HG03066 (cell line): Measurements from ENCODE around the gene PHKB.
"Not testable (repeated sequence)": the region's sequence is repeated elsewhere in the genome, so short reads cannot be mapped to it uniquely, and the experiment has no call there.

Source experiments
- ATAC-seq: cut with Tn5 transposase; IDR thresholded peaks from one replicate; pipeline ENCODE4 v1.9.1; 2021; ENCODE audit warnings: low read depth; ENCODE audit not compliant: unreplicated experiment

PHKB gene

DNA sequence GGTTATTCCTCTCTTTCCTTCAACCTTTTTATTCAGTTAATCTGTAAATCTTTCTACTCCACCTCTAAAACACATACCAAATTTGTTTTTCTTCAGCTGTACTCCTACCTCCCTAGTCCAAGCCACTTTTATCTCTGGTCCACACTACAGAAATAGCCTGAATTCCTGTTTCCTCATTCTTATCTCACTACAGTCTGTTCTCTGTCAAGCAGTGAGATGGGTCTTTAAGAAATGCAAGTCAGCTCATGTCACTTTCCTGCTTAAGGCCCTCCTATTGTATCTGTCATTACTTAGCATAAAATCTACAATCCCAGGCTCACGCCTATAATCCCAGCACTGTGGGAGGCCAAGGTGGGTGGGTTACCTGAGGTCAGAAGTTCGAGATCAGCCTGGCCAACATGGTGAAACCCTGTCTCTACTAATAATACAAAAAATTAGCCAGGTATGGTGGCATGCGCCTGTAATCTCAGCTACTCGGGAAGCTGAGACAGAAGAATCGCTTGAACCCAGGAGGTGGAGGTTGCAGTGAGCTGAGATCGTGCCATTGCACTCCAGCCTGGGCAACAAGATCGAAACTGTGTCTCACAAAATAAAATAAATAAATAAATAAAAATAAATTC lies 7.0 kb downstream of the PHKB start:
- ATAC-seq = not testable (repeated sequence)

DNA sequence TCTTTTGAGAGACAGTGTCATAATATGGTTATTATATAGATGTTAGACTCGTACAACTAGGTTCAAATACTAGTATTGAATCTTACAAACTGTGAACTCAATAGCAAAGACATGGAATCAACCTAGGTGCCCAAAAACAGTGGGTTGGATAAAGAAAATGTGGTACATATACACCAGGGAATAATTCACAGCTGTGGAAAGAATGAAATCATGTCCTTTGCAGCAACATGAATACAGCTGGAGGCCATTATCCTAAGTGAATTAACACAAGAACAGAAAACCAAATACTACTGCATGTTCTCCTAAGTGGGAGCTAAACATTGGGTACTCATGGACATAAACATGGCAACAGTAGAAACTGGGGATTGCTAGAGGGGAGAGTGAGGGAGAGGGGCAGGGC lies 8.1 kb downstream of the PHKB start:
- ATAC-seq = no peak

DNA sequence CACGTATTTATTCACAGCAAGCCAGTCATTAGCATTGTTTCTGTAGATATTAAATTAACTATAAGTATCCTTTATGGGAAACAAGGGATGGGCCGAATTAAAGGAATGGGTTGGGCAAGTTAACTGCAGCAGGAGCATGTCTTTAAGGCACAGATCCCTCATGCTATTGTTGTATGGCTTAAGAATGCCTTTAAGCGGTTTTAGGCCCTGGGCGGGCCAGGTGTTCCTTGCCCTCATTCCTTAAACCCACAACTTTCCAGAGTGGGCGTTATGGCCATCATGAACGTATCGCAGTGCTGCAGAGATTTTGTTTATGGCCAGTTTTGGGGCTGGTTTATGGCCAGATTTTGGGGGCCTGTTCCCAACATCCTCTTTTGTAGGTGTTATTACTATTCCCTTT lies 9.1 kb downstream of the PHKB start:
- no peak for ATAC-seq

DNA sequence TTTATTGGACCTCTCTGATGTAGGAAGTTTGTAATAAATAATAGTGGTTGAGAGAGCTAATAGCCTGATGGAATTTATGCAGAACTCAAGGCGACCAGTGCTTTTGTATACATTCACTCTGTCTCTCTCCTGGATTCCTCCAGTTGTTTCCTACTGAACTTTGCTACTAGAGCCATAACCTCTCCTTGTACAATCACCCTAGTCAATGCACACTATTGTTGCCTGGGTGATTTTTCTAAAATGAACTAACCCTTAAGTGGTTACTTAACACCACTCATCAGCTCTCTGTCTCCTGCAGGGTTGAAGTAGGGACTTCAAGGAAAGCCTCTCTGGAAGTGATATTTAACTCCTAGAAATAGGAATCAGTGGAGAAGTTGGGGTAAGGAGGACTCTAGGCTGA lies 9.7 kb downstream of the PHKB start:
- no peak for ATAC-seq

DNA sequence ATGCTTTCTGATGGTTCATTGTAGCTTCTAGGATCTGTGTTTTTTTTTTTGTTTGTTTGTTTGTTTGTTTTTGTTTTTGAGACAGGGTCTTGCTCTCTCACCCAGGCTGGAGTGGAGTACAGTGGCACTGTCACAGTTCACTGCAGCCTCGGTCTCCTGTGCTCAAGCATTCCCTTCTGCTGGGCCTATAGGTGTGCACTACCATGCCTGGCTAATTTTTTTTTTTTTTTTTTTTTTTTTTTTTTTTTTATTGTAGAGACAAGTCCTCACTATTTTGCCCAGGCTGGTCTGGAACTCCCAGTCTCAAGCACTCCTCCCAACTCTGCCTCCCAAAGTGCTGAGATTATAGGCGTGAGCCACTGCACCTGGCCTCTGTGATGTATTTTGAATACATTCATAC lies 11.9 kb downstream of the PHKB start:
- not testable (repeated sequence) for ATAC-seq

DNA sequence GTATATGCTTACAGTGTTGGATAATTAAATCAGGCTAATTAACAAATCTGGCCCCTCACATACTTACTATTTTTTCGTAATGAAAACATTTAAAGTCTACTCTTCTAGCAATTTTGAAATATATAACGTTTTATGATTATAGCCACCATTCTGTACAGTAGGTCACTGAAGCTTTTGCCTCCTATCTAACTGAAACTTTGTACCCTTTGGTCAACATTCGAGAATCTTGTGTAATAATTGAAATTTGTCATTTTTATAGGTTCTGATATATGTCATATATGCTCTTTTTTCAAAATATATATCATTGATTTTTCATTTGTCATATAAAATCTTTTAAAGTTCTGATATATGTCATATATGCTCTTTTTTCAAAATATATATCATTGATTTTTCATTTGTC lies 12.7 kb downstream of the PHKB start:
- no peak for ATAC-seq

DNA sequence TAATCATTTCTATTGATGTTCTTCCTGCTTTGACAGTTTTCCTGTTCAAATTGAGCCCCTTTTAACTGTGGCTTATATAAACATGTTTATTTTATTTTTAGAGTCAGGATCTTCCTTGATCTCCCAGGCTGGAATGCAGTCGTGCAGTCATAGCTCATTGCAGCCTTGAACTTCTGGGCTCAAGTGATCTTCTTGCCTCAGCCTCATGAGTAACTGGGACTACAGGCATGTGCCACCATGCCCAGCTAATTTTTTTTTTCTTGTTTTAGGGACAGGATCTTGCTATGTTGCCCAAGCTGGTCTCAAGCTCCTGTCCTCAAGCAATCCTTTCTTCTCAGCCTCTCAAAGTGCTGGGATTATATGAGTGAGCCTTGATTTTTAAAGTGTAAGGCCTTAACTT lies 14.7 kb downstream of the PHKB start:
- ATAC-seq = no peak

DNA sequence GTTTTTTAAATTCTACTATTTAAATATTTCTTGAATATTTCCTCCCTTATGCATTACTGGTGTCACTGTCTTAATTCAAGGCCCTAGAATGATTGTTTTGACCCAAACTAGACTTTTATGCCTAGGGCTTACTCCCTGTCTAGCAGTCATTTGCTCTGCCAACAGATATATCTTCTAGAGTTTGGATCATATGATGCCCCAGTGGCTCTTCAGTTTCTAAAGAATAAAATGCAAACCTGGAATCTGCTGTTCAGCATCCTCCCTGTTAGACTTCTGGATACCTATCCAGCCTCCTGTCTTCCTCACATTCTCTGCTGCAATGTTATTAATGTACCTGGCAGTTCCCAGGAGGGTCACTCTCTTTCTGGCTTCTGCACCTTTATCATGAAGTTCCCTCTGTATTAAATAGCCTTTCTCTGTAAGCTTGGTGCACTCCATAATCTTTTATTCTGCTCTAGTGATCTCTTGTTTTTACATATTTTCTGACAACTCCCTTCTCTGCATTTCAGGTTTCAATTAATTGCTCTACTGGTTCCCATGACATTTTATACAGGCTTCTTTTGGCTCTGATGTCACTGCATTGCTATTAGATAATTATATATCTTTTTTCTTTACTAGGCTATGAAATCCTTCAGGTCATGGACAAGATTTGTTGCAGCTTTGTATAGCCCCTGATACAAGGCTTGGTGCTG lies 15.7 kb downstream of the PHKB start:
- no peak for ATAC-seq

DNA sequence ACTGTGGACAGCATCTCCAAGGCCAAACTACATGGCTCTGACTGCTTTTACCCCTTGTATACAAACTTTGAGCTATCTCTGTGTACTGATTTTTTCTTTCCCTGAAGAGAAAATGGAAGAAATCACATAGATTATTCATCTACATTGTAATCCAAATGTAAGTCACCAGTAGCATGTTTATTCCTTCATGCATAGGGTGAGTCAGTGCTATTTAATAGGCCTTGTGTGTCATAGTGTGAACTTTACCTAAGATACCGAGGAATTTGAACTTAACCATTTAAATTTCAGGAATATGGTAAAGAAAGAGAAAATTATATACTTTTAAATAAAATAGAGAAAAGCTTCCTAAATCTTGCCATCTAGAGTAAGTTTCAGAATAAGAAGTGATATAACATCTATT lies 16.5 kb downstream of the PHKB start:
- ATAC-seq = no peak

DNA sequence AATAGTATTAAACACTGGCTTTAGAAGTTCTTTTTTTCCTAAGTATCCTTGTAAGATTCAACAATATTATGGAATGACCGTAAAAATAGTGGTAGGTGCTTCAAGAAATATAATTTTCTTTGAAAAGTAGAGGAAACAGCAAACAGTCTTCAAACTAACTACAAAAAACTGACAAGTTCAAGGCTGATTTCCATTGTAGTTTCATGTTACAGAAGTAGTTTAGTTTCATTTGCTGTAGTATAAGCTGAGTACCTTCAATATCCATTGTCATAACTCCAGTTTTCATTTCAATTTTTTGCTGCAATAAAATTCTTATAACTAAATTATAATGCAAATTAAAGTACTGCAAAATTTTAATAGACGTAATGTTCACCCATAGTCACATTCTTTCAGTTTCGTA lies 19.3 kb downstream of the PHKB start:
- no peak for ATAC-seq

DNA sequence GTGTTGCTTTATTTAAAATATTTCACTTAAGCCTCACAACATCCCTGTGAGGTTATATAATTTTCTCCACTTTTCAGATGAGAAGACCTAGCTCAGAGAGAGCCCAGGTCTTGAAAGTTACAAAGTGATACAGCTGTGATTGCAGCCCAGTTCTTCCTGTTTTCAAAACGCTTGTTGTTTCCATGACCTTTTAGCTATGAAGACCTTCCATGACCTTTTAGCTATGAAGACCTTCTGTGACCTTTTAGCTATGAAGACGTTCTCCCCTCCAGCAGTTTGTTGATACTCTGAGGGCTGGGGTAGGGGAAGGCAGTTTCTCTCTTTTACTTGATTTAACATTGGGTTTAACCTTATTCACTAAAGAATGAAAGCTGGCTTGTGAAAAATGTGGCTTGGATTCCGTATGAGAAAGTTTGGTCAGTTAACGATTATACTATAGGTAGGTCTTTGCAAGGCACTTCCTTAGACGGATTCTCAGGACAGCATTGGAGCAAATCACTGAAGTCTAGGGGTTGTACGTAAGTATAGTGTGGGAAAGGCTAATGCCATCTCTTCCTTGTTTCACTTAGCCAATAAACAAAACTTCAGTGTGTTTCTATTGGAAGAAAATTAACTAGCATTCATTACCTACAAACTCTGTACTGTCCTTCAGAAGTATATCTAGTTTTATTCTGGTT lies 20.7 kb downstream of the PHKB start:
- no peak for ATAC-seq

DNA sequence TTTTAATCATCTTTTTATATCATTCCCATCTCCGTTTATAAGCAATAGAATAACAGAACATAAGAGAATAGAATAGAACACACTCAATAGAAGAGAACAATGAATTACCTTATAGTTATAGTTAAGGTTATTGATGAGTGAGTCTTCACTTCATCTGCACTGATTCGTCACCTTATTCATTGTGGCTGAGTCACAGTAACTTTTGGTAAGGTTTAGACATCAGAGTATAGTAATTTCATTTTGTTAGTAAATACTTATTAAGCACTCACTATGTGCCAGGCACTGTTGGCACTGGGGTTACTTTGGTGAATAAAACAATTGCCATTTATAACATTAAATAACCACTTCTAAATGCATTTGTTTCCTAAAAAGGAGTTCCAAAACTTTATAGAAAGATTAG lies 22.5 kb downstream of the PHKB start:
- no peak for ATAC-seq

DNA sequence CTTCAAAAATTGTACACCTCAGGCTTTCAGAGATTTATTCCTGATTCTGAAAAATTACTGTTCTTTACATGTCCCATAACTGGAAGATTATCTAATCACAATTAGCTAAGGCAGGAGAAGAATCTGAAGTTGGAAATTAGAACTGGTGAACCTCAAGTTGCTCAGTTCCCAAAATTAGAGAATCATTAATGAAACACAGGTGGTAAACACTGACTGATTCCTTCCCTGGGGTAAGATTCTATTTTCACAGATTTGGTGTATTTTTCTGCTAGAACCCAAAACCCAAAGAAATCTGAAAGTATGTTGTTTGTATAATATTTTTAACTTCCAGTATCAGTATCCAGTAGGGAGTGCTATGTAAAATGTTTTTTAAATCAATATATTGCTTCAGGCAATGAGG lies 25.7 kb downstream of the PHKB start:
- peak; percentile 58 for ATAC-seq

DNA sequence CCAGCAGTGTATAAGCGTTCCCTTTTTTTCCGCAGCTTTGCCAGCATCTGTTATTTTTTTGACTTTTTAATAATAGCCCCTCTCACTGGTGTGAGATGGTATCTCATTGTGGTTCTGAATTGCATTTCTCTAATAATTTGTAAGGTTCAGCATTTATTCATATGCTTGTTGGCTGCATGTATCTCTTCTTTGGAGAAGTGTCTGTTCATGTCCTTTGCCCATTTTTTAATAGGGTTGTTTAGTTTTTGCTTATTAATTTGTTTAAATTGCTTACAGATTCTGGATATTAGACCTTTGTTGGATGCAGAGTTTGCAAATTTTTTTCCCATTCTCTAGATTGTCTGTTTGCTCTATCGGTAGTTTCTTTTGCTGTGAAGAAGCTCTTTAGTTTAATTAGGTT lies 26.9 kb downstream of the PHKB start:
- no peak for ATAC-seq

DNA sequence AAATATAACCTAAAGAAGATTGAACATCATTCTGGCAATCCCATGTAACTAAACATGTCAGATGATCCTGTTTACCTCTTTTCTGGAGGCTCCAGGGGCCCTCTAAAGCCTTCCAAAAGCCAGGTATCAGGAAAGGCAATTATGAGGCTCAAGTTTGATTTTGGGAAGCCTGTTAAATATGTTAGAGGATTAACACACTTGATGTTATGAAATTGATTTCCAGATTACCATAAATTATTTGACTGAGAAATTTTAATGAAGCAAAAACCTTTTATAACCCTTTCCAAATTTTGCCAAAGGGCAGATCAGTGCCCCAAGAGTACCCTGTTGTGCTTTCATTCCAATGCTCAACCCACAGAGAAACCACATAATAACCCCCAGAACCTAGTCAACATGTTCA lies 29.3 kb downstream of the PHKB start:
- ATAC-seq = no peak

DNA sequence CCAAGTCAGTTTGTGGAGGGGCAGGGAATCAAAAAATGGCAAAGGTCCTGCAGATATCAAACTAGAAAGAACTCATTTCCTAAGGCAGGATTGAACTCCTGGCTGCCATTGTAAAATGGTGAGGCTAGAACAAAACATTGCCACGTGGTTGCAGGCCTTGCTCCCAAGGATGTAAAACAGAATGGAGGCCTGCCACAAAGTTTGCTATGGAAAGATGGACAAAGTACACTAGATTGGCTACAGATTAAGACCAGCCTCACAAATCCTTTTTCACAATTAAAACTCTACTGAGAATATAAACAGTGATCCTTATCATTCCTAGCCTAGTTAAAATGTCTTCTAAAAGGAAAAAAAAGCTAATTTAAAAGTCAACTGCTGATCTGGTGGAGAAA lies 30.9 kb downstream of the PHKB start:
- ATAC-seq = no peak

DNA sequence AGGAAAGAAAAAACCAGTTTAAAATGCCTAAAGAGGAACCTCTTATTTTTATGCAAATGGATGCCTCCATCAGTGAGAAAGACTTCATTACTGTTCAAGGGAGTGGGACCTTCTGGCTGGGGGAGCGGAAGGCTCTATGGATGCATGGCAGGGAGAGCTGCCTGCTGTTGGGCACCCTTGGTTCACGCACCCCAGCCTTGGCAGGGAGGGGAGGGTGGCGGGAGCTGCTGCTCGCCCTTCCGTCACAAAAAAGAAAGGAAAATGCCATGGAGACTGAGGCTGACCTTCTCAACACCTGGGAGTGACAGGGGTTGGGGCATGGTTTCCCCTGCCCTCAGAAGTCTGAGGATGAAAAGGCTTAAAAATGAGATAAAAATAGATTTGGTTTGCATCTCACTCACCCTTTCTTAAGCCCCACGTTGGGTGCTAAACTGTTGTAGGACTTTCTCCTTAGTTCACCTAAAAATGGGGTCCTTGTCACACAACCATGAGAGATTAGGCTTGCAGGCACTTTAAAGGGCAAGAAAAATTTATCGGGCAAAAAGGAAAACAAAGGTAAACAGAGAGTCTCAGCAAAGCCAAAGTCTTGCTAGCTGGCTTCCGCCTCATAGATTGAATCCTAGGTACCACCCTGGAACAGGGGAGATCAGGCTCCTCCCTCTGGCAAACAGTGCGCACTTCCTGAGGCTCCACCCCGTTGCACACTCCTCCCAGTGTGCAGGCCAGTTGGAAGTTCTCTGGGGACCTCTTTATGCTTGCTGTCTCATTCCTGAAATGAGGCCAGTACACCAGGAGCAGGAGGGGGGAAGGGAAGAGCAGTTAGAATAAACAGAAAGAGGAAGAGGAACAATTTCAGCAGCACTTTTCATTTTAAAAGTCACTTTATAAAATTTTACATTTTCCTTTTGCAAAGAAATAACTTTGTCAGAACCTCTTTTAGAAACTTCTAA lies 31.6 kb downstream of the PHKB start:
- ATAC-seq = peak; percentile 73

DNA sequence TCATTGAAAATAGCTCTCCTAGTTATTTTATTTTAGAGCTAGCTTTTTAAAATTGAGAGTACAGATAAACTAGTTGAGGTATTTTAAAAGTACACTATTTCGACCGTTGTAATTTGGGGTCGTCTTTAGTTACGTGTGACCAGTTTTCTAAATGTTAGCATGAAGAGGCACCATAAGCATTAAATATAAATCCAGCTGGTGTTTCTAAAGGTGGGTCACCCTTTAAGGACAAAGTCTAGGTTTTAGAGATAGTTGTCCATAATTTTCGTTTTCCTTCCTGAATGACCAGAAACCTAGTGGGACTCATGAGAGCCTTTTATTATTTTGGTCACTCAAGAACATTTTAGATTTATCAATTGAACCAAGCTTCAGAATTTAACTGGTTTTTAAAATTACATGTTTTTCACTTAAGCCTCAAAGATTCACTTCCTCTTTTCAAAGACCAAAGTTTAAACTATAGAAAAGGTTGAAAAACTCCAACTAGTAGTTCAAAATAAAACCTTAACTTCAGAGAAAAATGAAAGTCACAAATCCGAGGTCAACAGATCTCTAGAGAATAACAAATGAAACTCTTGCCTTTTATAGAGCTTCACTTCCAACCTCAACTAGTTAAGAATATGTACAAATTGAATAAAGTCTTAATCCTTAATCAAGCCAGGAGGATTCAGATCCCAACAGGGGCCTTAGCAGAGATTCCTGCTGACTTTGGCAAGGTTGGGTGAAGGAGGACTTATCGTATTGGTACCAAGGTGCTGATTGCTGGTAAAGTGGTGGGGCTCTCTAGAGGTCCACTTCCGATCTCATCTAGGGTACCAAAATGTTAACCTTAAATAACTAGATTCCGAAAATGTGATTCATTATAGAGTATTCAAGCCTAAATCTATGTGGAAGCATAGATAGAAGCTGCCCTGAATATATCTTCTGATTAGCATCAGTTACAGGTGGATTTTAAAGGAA lies 32.5 kb downstream of the PHKB start:
- ATAC-seq = peak; percentile 58

DNA sequence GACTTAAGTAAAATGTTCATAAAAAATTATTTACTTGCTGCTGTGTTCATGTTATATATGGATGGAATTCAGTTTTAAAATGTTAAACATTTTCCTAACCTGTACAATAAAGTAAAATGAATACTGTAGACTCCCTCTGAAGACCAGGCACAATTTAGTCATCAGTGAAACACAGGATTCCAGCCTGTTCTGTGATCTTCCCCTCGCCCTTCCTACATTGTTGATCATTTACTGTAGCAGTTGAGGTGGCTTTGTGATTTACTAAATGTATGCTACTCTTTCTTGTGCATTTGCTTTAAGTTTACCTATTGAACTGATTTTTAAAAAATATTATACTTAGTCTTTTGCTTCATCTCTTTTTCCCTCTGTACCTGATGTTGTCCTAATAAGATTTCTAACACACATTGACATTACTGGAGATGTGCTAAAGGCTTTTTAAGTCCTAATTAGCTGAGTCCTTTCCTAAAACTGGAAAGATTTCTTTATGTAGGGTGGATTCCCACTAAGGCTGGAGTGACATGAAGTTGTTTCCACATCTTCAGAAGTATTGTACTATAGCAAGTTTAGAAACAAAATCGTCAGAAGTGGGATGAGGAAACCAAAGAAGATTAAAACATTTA lies 38.1 kb downstream of the PHKB start:
- ATAC-seq = no peak
